ENCODE results near the gene WDFY2.

Gene WDFY2

GRCh38 chr13:51713807-51714206 is 129.5 kb downstream of the WDFY2 start:
- no peak for DNase-seq

GRCh38 chr13:51714663-51715168 is 130.5 kb downstream of the WDFY2 start:
- no peak for DNase-seq

- DNase-seq: no peak
Measured at GRCh38 chr13:51715613-51716012, 131.4 kb downstream of the WDFY2 start.

GRCh38 chr13:51717786-51718398 is 133.6 kb downstream of the WDFY2 start:
- DNase-seq: no peak

GRCh38 chr13:51719394-51719793 is 135.1 kb downstream of the WDFY2 start:
- DNase-seq: no peak

GRCh38 chr13:51721496-51721895 is 137.2 kb downstream of the WDFY2 start:
- DNase-seq: no peak

GRCh38 chr13:51723529-51723928 is 139.3 kb downstream of the WDFY2 start:
- no peak for DNase-seq

- no peak for DNase-seq
Measured at GRCh38 chr13:51724721-51725120, 140.5 kb downstream of the WDFY2 start.

GRCh38 chr13:51726446-51727193 is 142.4 kb downstream of the WDFY2 start:
- DNase-seq: no peak

- no peak for DNase-seq
Measured at GRCh38 chr13:51727634-51728274, 143.5 kb downstream of the WDFY2 start.

GRCh38 chr13:51728275-51728673 is 144.0 kb downstream of the WDFY2 start:
- DNase-seq: no peak

GRCh38 chr13:51728972-51729371 is 144.7 kb downstream of the WDFY2 start:
- DNase-seq: peak; percentile 3

GRCh38 chr13:51729866-51730553 is 145.7 kb downstream of the WDFY2 start:
- no peak for DNase-seq

GRCh38 chr13:51730927-51731326 is 146.7 kb downstream of the WDFY2 start:
- no peak for DNase-seq

GRCh38 chr13:51731759-51732158 is 147.5 kb downstream of the WDFY2 start:
- DNase-seq: no peak

- DNase-seq: peak in 1 of 2 experiments; percentile 2
Measured at GRCh38 chr13:51733374-51734298, 149.4 kb downstream of the WDFY2 start.

GRCh38 chr13:51734786-51735185 is 150.5 kb downstream of the WDFY2 start:
- no peak for DNase-seq

GRCh38 chr13:51737609-51738008 is 153.3 kb downstream of the WDFY2 start:
- no peak for DNase-seq

- DNase-seq: no peak
Measured at GRCh38 chr13:51738226-51738905, 154.1 kb downstream of the WDFY2 start.

GRCh38 chr13:51739027-51739764 is 154.9 kb downstream of the WDFY2 start:
- DNase-seq: no peak

- DNase-seq: no peak
Measured at GRCh38 chr13:51740698-51741097, 156.4 kb downstream of the WDFY2 start.

All from Kasumi-1 (cell line).